Transverse colon (tissue), 4 donors: ENCODE results near the gene ENOX1. TPM values are rescaled to one million over a fixed set of nuclear protein-coding genes. Genes with fewer than 3 reads are reported as not detected.

Experiments
- DNase-seq: peaks from one replicate; pipeline ENCODE4 v3.0.0-alpha.2; 2019
- H3K27ac ChIP-seq, 4 donors: fragments of 200-600 bp; sonication (generic); 2 replicates each; pipeline ENCODE4 v1.5.1; 2016 to 2018; ENCODE audit warnings: inconsistent platforms in 4 of 4
- H3K27me3 ChIP-seq: fragments of 200-600 bp; sonication (generic); 2 replicates; pipeline ENCODE4 v1.5.1; 2017; ENCODE audit warnings: inconsistent platforms
- H3K36me3 ChIP-seq, 4 donors: fragments of 200-600 bp; sonication (generic); 2 replicates each; pipeline ENCODE4 v1.5.1; 2017 to 2019; ENCODE audit warnings: inconsistent platforms in 4 of 4
- H3K4me1 ChIP-seq, 4 donors: fragments of 200-600 bp; sonication (generic); 2 replicates each; pipeline ENCODE4 v1.5.1; 2017 to 2020; ENCODE audit warnings: inconsistent platforms in 4 of 4
- H3K4me3 ChIP-seq, 4 donors: fragments of 200-600 bp; sonication (generic); 1 replicate in 1 of 4; 2 replicates in 3 of 4; pipeline versions ENCODE4 v1.5.1 to v1.6.1; 2017 to 2019; ENCODE audit warnings: inconsistent platforms in 4 of 4
- H3K9me3 ChIP-seq, 2 donors: fragments of 200-600 bp; sonication (generic); 2 replicates each; pipeline ENCODE4 v1.5.1; 2017 to 2019; ENCODE audit warnings: inconsistent platforms in 2 of 2
- EP300 ChIP-seq: sonication (generic); formaldehyde crosslinking; IDR thresholded peaks from one replicate; pipeline ENCODE4 v1.6.1; 2017; ENCODE audit warnings: antibody characterized with exemption, low read depth
- POLR2A ChIP-seq: fragments of 450-650 bp; IDR thresholded peaks from one replicate; pipeline ENCODE4 v1.6.1; 2016; ENCODE audit warnings: antibody characterized with exemption, mild to moderate bottlenecking, moderate library complexity
- POLR2AphosphoS5 ChIP-seq, 3 donors: sonication (generic); formaldehyde crosslinking; IDR thresholded peaks; one replicate each; pipeline ENCODE4 v1.6.1; 2016; ENCODE audit warnings: antibody characterized with exemption in 3 of 3
- WGBS, 2 donors: methylation state at CpG; one replicate each; pipeline ENCODE4 v1.1.5; 2018; ENCODE audit warnings: low coverage in 1 of 2; 5-methylcytosine and 5-hydroxymethylcytosine counted together
- in situ Hi-C, 4 donors: fragments of 200-750 bp; cut with MboI; loops; one replicate each; pipeline versions ENCODE4 v1.15.0 to v1.15.1; 2017; ENCODE audit warnings: low sequenced_read_pairs in 3 of 4, low pct_ligation_motif_present in 1 of 4, low pct_unique_long_range_greater_than_20kb in 1 of 4
- intact Hi-C: fragments of 100-400 bp; cut with DNase I; formaldehyde crosslinking; loops from one replicate; pipeline ENCODE4 v1.15.1; 2023; ENCODE audit warnings: low total_unique reads
- total RNA-seq, 4 donors: library from RNA; depleted of rRNA; stranded (reverse); fragments of >200 nt; gene quantifications; one replicate each; pipeline ENCODE4 v1.1.0, GENCODE V29; 2016
- TF ChIP-seq, protein P1 (sequence below), 5 experiments: fragments of 200-600 bp in 3 of 5; fragments of 450-650 bp in 2 of 5; sonication (generic) in 3 of 5; IDR thresholded peaks; 1 replicate in 2 of 5; 2 replicates in 3 of 5; pipeline ENCODE4 v1.5.1; 2016 to 2017; ENCODE audit warnings: antibody characterized with exemption in 5 of 5, inconsistent platforms in 3 of 5, mild to moderate bottlenecking in 2 of 5, moderate library complexity in 1 of 5

The ENOX1 gene
- total RNA-seq, 4 donors from 2014 or later, result 1.5 to 6.4 (median 2.2) TPM

DNA sequence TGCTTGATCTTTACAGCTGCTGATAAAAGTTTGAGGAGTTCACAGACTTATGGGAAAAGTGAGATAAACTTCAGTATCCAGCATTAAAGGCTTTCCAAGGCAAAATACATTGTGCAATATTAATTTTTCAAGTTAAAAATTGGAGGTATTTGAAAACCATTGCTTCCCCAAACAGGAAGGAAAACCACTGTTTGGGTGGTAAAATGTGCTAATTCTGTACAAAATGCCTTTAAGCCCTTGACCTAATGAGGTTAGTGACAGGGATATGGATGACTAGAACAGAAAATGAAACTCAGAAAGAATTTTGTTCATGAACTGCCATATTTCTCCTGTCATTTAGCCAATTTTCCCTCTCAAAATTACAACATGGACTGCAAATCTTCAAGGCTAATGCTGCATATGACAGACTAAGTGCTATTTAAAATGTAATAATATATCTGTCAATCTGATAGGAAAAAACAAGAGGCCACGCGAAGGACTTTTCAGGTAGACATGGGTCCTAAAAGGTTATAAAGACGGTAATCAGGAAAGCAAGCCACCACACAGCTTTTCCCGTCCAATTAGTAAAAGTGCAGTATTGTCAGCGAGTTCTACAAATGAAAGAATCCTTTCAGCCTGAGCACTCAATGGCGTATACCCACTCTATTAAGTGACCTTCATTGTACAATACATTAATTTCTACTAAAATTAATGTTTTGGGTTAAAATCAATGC lies 212.8 kb downstream of the ENOX1 start:
- WGBS, 2 donors, result 86 to 90% methylated on average over 6 of the region's 6 CpGs
- Histone ChIP-seq H3K9me3 (no peaks in the 10 kb centered on the region), H3K4me1 (peaks cover 0 to 7% (median 1%) of the 10 kb centered on the region in 4 donors), H3K4me3 (no peak overlapping the region), H3K36me3 (no peaks in the 10 kb centered on the region), H3K27ac (peak overlapping the region in 1 of 4 donors; percentile 21), H3K27me3 (no peaks in the 10 kb centered on the region)
- TF ChIP-seq EP300, result no peak
- no peak for TF ChIP-seq POLR2AphosphoS5 (IDR thresholded peaks at IDR 0.05)
- TF ChIP-seq, protein P1, sequence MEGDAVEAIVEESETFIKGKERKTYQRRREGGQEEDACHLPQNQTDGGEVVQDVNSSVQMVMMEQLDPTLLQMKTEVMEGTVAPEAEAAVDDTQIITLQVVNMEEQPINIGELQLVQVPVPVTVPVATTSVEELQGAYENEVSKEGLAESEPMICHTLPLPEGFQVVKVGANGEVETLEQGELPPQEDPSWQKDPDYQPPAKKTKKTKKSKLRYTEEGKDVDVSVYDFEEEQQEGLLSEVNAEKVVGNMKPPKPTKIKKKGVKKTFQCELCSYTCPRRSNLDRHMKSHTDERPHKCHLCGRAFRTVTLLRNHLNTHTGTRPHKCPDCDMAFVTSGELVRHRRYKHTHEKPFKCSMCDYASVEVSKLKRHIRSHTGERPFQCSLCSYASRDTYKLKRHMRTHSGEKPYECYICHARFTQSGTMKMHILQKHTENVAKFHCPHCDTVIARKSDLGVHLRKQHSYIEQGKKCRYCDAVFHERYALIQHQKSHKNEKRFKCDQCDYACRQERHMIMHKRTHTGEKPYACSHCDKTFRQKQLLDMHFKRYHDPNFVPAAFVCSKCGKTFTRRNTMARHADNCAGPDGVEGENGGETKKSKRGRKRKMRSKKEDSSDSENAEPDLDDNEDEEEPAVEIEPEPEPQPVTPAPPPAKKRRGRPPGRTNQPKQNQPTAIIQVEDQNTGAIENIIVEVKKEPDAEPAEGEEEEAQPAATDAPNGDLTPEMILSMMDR (IDR thresholded peaks at IDR 0.05), result no peak
- TF ChIP-seq POLR2A, result no peak
- no peak for DNase-seq
- intact Hi-C loops, result no loop called here
- in situ Hi-C loops, result no loop called here

DNA sequence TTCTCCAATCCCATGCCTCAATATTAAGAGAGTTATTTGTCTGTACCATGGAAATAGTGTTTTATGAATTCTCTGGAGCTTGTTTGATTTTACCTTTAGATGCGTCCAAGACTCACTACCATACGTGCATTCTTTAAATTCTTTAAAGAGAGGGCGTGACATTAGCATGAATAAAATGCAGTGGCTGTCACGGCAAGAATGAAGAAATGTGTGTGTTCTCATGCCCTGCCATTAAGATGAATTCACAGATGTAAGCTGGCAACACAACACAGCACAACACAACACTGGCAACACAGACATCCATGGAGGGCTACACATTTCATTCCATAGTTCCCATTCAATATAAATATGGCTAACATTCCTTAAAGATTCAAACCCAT lies 213.4 kb downstream of the ENOX1 start:
- no peak overlapping the region for H3K27ac ChIP-seq
- no peaks in the 10 kb centered on the region for H3K9me3 ChIP-seq
- WGBS, 2 donors, result 68 to 72% methylated on average over 4 of the region's 4 CpGs
- DNase-seq, result no peak
- H3K27me3 ChIP-seq, result no peaks in the 10 kb centered on the region
- H3K4me3 ChIP-seq, result no peak overlapping the region
- TF ChIP-seq POLR2A (no peak), POLR2AphosphoS5 (IDR thresholded peaks at IDR 0.05) (no peak), EP300 (no peak)
- TF ChIP-seq, protein P1 (IDR thresholded peaks at IDR 0.05), result no peak
- peaks cover 0 to 13% (median 1%) of the 10 kb centered on the region in 4 donors for H3K4me1 ChIP-seq
- no peaks in the 10 kb centered on the region for H3K36me3 ChIP-seq
- intact Hi-C loops (no loop called here), in situ Hi-C loops (no loop called here)

DNA sequence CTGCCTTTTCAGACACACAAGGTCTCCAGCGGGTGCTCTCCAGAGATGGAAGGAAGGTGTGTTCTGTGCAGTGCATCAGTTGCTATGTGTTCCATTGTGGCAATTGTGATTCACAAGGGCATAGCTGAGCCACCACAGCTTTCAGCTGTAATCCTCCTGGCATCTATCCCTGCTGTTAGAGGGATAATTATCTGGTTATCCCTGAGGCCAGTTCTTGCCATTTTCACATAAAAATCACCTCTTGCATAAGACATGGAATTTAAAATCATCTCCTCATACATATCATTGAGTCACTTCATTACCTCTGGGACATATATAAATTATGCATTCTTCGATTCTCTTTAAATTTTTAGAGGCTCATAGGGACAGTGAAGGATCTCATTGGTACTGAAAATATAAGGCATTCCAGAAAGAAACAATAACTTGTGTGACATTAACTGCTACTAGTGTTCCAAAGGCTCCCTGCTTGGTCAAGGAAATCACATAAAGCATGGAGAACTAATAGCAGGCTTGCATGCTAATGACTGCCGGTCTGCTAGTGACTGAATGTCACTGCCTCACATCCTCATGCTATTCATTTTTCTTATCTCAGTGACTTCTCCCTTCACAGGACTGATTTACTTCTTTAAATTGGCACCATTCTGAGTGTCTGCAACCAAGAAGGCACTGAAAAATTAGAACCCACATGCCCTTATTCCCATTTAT lies 214.0 kb downstream of the ENOX1 start:
- no peak overlapping the region for H3K4me3 ChIP-seq
- 83 to 89% methylated on average over 1 to 3 of the region's 3 CpGs for WGBS, 2 donors
- intact Hi-C loops (no loop called here), in situ Hi-C loops (no loop called here)
- H3K4me1 ChIP-seq, result peaks cover 0 to 19% (median 1%) of the 10 kb centered on the region in 4 donors
- H3K27me3 ChIP-seq, result no peaks in the 10 kb centered on the region
- no peaks in the 10 kb centered on the region for H3K9me3 ChIP-seq
- DNase-seq, result no peak
- H3K36me3 ChIP-seq, result no peaks in the 10 kb centered on the region
- peak overlapping the region in 1 of 4 donors; percentile 6 for H3K27ac ChIP-seq
- TF ChIP-seq POLR2A (no peak), EP300 (no peak), POLR2AphosphoS5 (IDR thresholded peaks at IDR 0.05) (no peak)
- TF ChIP-seq, protein P1 (IDR thresholded peaks at IDR 0.05), result no peak

DNA sequence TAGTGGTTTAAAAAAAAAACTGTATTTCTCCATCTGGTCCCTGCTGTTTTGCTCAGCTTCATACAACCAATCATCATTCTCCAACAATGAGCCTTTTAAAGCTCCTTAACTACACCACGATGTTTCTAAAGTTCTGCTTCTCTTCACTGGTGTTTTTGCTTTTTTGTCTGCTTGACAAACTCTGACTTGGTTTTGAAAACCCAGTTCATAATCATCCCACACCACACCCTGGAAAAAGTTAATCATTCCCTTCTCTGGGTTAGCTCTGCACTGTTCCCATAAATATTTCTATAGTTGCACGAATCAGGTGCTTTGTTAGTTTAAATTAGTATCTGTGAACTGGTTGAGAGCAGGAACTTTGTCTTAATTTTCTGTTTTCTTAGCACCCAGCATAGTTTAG lies 217.1 kb downstream of the ENOX1 start:
- intact Hi-C loops, result no loop called here
- in situ Hi-C loops, result no loop called here
- H3K27ac ChIP-seq, result peak overlapping the region in 3 of 4 donors; percentile 44 to 70 (median 54)
- no peaks in the 10 kb centered on the region for H3K9me3 ChIP-seq
- H3K4me1 ChIP-seq, result peaks cover 0 to 40% (median 4%) of the 10 kb centered on the region in 4 donors
- no peak overlapping the region for H3K4me3 ChIP-seq
- no peak for DNase-seq
- H3K36me3 ChIP-seq, result no peaks in the 10 kb centered on the region
- WGBS, 2 donors, result 32 to 37% methylated on average over 2 of the region's 2 CpGs
- TF ChIP-seq POLR2AphosphoS5 (IDR thresholded peaks at IDR 0.05), result no peak
- no peak for TF ChIP-seq EP300
- TF ChIP-seq POLR2A, result no peak
- no peaks in the 10 kb centered on the region for H3K27me3 ChIP-seq
